ENCODE measurements around the gene TAF11L2. TPM values are rescaled to one million over a fixed set of nuclear protein-coding genes. Genes with fewer than 3 reads are reported as not detected.
"Not testable (repeated sequence)": the region's sequence is repeated elsewhere in the genome, so short reads cannot be mapped to it uniquely, and the experiment has no call there.

Gene TAF11L2
- total RNA-seq (not detected), polyA plus RNA-seq (not detected), total RNA-seq (0 reads per million in 6 experiments)

- DNase-seq, H3K36me3 Mint-ChIP-seq, H3K27me3 Mint-ChIP-seq, H3K4me1 Mint-ChIP-seq, POLR2A ChIA-PET, H3K27ac Mint-ChIP-seq, ATAC-seq: not testable (repeated sequence)
- peak within 1 kb of the TSS in 1 of 10 donors; percentile 34 for H3K4me3 Mint-ChIP-seq
- peaks cover 0 to 12% (median 3%) of the 10 kb centered on the region in 9 donors for H3K9me3 Mint-ChIP-seq
Measured at GRCh38 chr5:17497931-17498330, at the start of gene TAF11L2. TSS of gene TAF11L2 (plus strand) at chr5:17498231.

- no peaks in the 10 kb centered on the region for H3K27me3 Mint-ChIP-seq
- POLR2A ChIA-PET: no interaction called here
- ATAC-seq (no peak), DNase-seq (no peak)
- peaks cover 0 to 5% (median 0%) of the 10 kb centered on the region in 3 donors for H3K36me3 Mint-ChIP-seq
- H3K4me1 Mint-ChIP-seq: no peaks in the 10 kb centered on the region
- peaks cover 0 to 24% (median 8%) of the 10 kb centered on the region in 9 donors for H3K9me3 Mint-ChIP-seq
- H3K4me3 Mint-ChIP-seq: no peak overlapping the region
- H3K27ac Mint-ChIP-seq: no peak overlapping the region
Measured at GRCh38 chr5:17448877-17449276, 49.2 kb upstream of the TAF11L2 start.

DNA sequence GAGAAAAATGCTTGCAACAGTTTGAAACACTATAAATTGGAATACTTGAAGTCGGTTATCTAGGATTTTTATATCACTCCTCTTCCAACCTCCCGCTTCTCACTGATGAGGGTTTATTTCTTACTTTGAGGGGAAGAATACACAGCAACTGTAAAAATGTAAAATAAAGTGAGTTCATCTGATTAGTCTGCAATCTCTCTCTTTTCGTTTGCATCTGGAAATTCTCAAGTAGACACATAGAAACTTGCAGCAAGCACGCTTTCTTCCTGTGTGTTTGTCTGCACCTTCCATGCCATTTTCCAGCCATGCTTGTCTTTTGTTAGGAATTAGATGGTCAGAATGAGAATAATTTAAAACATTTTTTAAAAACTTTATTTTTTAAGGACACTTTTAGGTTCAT is 45.1 kb upstream of the TAF11L2 start:
- no peak for DNase-seq
- POLR2A ChIA-PET: no interaction called here
- Mint-ChIP-seq H3K27ac (no peak overlapping the region), H3K4me3 (no peak overlapping the region), H3K4me1 (no peaks in the 10 kb centered on the region), H3K27me3 (no peaks in the 10 kb centered on the region), H3K9me3 (peaks cover 0 to 32% (median 12%) of the 10 kb centered on the region in 9 donors), H3K36me3 (peaks cover 0 to 5% (median 0%) of the 10 kb centered on the region in 3 donors)
- no peak for ATAC-seq

- POLR2A ChIA-PET: no interaction called here
- no peak overlapping the region for H3K27ac Mint-ChIP-seq
- no peak overlapping the region for H3K4me3 Mint-ChIP-seq
- ATAC-seq (no peak), DNase-seq (no peak)
- H3K27me3 Mint-ChIP-seq: no peaks in the 10 kb centered on the region
- H3K9me3 Mint-ChIP-seq: peaks cover 0 to 28% (median 12%) of the 10 kb centered on the region in 9 donors
- peaks cover 0 to 5% (median 0%) of the 10 kb centered on the region in 3 donors for H3K36me3 Mint-ChIP-seq
- H3K4me1 Mint-ChIP-seq: no peaks in the 10 kb centered on the region
Measured at GRCh38 chr5:17455942-17456341, 42.1 kb upstream of the TAF11L2 start.

DNA sequence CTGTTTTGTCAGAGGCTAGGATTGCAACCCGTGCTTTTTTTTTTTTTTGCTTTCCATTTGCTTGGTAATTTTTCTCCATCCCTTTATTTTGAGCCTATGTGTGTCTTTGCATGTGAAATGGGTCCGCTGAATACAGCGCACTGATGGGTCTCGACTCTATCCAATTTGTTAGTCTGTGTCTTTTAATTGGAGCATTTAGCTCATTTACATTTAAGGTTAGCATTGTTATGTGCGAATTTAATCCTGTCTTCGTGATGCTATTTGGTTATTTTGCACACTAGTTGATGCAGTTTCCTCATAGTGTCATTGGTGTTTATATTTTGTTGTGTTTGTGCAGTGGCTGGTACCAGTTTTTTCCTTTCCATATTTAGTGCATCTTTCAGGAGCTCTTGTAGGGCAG is 36.2 kb upstream of the TAF11L2 start:
- Mint-ChIP-seq H3K27ac (no peak overlapping the region), H3K4me3 (no peak overlapping the region), H3K36me3 (no peaks in the 10 kb centered on the region), H3K4me1 (no peaks in the 10 kb centered on the region), H3K9me3 (peaks cover 0 to 32% (median 12%) of the 10 kb centered on the region in 9 donors), H3K27me3 (peaks cover 0 to 1% (median 0%) of the 10 kb centered on the region in 5 donors)
- DNase-seq: no peak
- POLR2A ChIA-PET: no interaction called here
- no peak for ATAC-seq

DNA sequence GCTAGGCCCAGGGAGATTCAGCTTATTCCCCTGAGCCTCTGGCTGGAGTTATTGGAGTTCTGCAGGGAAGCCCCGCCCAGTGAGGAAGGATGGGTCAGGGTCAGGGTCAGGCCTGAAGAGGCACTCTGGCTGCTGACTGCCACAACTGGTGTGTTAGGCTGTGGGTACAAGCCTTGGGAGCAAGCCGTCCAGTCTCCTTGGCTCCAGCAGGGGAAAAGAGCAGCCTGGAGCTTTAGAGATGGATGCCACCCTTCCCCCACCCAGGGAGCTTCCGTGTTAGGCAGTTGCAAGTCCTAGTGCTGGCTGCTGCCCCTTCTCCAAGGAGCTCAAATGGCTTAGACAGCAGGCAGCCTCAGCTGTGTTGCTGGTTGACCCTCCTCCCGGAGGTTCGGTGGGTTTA is 34.4 kb upstream of the TAF11L2 start:
- ATAC-seq: no peak
- Mint-ChIP-seq H3K27ac (no peak overlapping the region), H3K4me1 (no peaks in the 10 kb centered on the region), H3K9me3 (peaks cover 0 to 32% (median 13%) of the 10 kb centered on the region in 9 donors), H3K4me3 (no peak overlapping the region), H3K27me3 (peaks cover 0 to 4% (median 0%) of the 10 kb centered on the region in 5 donors), H3K36me3 (no peaks in the 10 kb centered on the region)
- POLR2A ChIA-PET: no interaction called here
- no peak for DNase-seq

GRCh38 chr5:17470064-17470463 is 28.0 kb upstream of the TAF11L2 start:
- H3K36me3 Mint-ChIP-seq: no peaks in the 10 kb centered on the region
- H3K27me3 Mint-ChIP-seq: peaks cover 0 to 9% (median 0%) of the 10 kb centered on the region in 5 donors
- DNase-seq (no peak), ATAC-seq (no peak)
- POLR2A ChIA-PET: no interaction called here
- H3K9me3 Mint-ChIP-seq: peaks cover 0 to 11% (median 0%) of the 10 kb centered on the region in 9 donors
- no peak overlapping the region for H3K4me3 Mint-ChIP-seq
- peaks cover 0 to 4% (median 0%) of the 10 kb centered on the region in 4 donors for H3K4me1 Mint-ChIP-seq
- no peak overlapping the region for H3K27ac Mint-ChIP-seq

DNA sequence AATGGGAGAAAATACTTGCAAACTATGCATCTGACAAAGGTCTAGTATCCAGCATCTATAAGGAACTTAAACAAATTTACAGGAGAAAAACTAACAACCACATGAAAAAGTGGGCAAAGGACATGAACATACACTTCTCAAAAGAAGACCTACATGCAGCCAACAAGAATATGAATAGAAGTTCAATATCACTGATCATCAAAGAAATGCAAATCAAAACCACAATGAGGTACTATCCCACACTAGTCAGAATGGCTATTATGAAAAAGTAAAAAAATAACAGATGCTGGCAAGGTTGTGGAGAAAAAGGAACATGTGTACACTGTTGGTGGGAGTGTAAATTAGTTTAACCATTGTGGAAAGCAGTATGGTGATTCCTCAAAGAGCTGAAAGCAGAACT is 23.0 kb upstream of the TAF11L2 start:
- H3K9me3 Mint-ChIP-seq, DNase-seq, POLR2A ChIA-PET, H3K36me3 Mint-ChIP-seq, H3K4me1 Mint-ChIP-seq, H3K27ac Mint-ChIP-seq, H3K4me3 Mint-ChIP-seq, ATAC-seq, H3K27me3 Mint-ChIP-seq: not testable (repeated sequence)

DNA sequence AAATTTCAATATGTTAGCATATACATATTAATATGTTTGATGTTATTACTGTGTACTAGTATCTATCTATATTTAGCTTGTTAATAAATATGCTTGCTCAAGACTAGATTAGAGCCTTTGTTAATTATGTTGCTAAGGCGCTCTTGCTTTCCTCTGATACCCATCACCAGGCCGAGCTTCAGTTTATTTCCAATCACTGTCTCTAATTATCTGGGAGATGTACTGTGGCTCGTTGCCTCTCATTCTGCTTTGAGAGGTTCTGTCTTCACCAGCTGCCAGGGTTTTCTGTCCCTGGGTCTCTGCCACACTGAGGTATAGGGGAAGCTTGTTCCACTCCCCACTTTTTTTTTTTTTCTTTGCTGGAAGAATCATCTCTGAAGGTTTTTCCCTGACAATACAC is 21.0 kb upstream of the TAF11L2 start:
- ATAC-seq (no peak), DNase-seq (no peak)
- Mint-ChIP-seq H3K9me3 (peaks cover 0 to 7% (median 0%) of the 10 kb centered on the region in 9 donors), H3K36me3 (no peaks in the 10 kb centered on the region), H3K27me3 (peaks cover 0 to 4% (median 0%) of the 10 kb centered on the region in 5 donors), H3K4me1 (peaks cover 0 to 6% (median 0%) of the 10 kb centered on the region in 4 donors), H3K27ac (no peak overlapping the region), H3K4me3 (no peak overlapping the region)
- POLR2A ChIA-PET: no interaction called here

- no peak for DNase-seq
- Mint-ChIP-seq H3K4me1 (peaks cover 0 to 6% (median 0%) of the 10 kb centered on the region in 4 donors), H3K36me3 (no peaks in the 10 kb centered on the region), H3K4me3 (no peak overlapping the region), H3K9me3 (peaks cover 0 to 7% (median 0%) of the 10 kb centered on the region in 9 donors), H3K27me3 (peaks cover 0 to 4% (median 0%) of the 10 kb centered on the region in 5 donors), H3K27ac (no peak overlapping the region)
- ATAC-seq: no peak
- POLR2A ChIA-PET: no interaction called here
Measured at GRCh38 chr5:17477573-17478265, 20.3 kb upstream of the TAF11L2 start.

DNA sequence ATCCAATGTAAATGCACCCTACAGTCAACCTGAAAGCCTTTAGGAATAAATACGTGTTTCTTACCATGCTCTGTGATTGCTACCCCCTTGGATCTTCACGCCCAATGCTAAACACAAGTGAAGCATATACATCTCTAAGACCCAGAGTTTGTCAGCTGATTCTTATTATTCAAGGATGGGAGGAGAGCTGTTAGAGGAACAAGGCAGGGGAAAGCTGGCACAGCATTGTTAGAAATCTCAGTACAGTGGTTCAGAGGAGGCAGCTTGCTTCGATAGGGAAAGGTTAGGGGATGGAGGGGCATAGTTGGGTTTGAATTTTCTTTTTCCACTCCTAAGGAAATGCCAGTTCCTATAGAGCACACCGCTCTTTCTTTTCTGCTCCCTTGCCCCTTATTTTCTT is 16.7 kb upstream of the TAF11L2 start:
- ATAC-seq: no peak
- Mint-ChIP-seq H3K36me3 (no peaks in the 10 kb centered on the region), H3K4me3 (no peak overlapping the region), H3K27ac (no peak overlapping the region), H3K27me3 (peaks cover 0 to 4% (median 0%) of the 10 kb centered on the region in 5 donors), H3K4me1 (no peaks in the 10 kb centered on the region), H3K9me3 (peaks cover 0 to 9% (median 0%) of the 10 kb centered on the region in 9 donors)
- POLR2A ChIA-PET: no interaction called here
- no peak for DNase-seq

- peaks cover 0 to 4% (median 0%) of the 10 kb centered on the region in 5 donors for H3K27me3 Mint-ChIP-seq
- no peaks in the 10 kb centered on the region for H3K36me3 Mint-ChIP-seq
- no peak overlapping the region for H3K4me3 Mint-ChIP-seq
- no peak for DNase-seq
- POLR2A ChIA-PET: no interaction called here
- H3K9me3 Mint-ChIP-seq: peaks cover 0 to 8% (median 0%) of the 10 kb centered on the region in 9 donors
- no peak for ATAC-seq
- H3K4me1 Mint-ChIP-seq: no peaks in the 10 kb centered on the region
- H3K27ac Mint-ChIP-seq: no peak overlapping the region
Measured at GRCh38 chr5:17482790-17483189, 15.2 kb upstream of the TAF11L2 start.

DNA sequence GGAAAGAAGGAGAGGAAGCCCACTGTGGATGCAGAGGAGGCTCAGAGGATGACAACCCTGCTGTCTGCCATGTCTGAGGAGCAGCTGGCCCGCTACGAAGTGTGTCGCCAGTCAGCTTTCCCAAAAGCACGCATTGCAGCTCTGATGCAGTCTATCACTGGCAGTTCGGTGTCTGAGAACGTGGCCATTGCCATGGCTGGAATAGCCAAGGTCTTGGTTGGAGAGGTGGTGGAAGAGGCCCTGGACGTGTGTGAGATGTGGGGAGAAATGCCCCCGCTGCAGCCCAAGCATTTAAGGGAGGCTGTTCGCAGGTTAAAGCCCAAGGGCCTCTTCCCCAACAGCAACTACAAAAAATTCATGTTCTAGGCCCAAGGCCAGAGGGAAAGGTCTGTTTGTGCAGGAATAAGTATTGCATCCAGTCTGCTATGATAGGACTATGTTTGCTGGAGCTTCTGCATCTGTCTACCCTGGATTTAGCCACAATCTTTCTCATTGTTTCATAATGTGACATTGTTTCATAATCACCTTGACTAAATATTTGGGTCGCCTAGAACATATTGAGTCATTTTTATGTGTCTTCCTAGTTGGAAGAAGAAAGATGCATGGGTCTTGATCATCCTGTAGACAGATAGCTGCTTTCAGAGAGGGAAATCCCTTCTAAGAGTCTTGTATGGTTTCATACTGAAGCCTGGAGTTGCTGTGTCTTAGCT is 11.4 kb upstream of the TAF11L2 start:
- H3K27ac Mint-ChIP-seq, DNase-seq, H3K36me3 Mint-ChIP-seq, H3K4me1 Mint-ChIP-seq, H3K4me3 Mint-ChIP-seq, H3K27me3 Mint-ChIP-seq, H3K9me3 Mint-ChIP-seq, POLR2A ChIA-PET, ATAC-seq: not testable (repeated sequence)

All from naive thymus-derived CD8-positive, alpha-beta T cell (primary cell).